ENCODE data around the gene RBM18. TPM values are rescaled to one million over a fixed set of nuclear protein-coding genes. Genes with fewer than 3 reads are reported as not detected.

The RBM18 gene
- total RNA-seq, 1 donor, result 11.2 TPM

GRCh38 chr9:122205176-122205575, 59.5 kb downstream of the RBM18 start:
- TF ChIP-seq CTCF (IDR thresholded peaks at IDR 0.05; ENCODE audit: insufficient read depth, low read depth, low read length), result no peak
- DNase-seq (ENCODE audit: low read depth), result no peak

GRCh38 chr9:122204491-122204890, 60.1 kb downstream of the RBM18 start:
- DNase-seq (ENCODE audit: low read depth), result no peak
- no peak for TF ChIP-seq CTCF (IDR thresholded peaks at IDR 0.05; ENCODE audit: insufficient read depth, low read depth, low read length)

More at GRCh38 chr9:122205176-122205575, 59.5 kb downstream of the RBM18 start:
- no peak overlapping the region for H3K4me3 ChIP-seq (ENCODE audit: low read depth, low read length)

GRCh38 chr9:122204055-122204454, 60.6 kb downstream of the RBM18 start:
- TF ChIP-seq CTCF (IDR thresholded peaks at IDR 0.05; ENCODE audit: insufficient read depth, low read depth, low read length), result no peak
- DNase-seq (ENCODE audit: low read depth), result no peak
- no peak overlapping the region for H3K4me3 ChIP-seq (ENCODE audit: low read depth, low read length)

More at GRCh38 chr9:122204491-122204890, 60.1 kb downstream of the RBM18 start:
- H3K4me3 ChIP-seq (ENCODE audit: low read depth, low read length), result no peak overlapping the region

GRCh38 chr9:122202111-122202510, 62.5 kb downstream of the RBM18 start:
- TF ChIP-seq CTCF (IDR thresholded peaks at IDR 0.05; ENCODE audit: insufficient read depth, low read depth, low read length), result no peak
- H3K4me3 ChIP-seq (ENCODE audit: low read depth, low read length), result no peak overlapping the region
- DNase-seq (ENCODE audit: low read depth), result no peak

- TF ChIP-seq CTCF (IDR thresholded peaks at IDR 0.05; ENCODE audit: insufficient read depth, low read depth, low read length), result no peak
- no peak overlapping the region for H3K4me3 ChIP-seq (ENCODE audit: low read depth, low read length)
- no peak for DNase-seq (ENCODE audit: low read depth)
These were observed 63.0 kb downstream of the RBM18 start for GRCh38 chr9:122201641-122202040.

GRCh38 chr9:122200960-122201595, 63.6 kb downstream of the RBM18 start:
- TF ChIP-seq CTCF (IDR thresholded peaks at IDR 0.05; ENCODE audit: insufficient read depth, low read depth, low read length), result no peak
- no peak for DNase-seq (ENCODE audit: low read depth)
- H3K4me3 ChIP-seq (ENCODE audit: low read depth, low read length), result no peak overlapping the region

GRCh38 chr9:122197882-122198281, 66.8 kb downstream of the RBM18 start:
- no peak for DNase-seq (ENCODE audit: low read depth)

More at GRCh38 chr9:122197882-122198281, 66.8 kb downstream of the RBM18 start:
- no peak overlapping the region for H3K4me3 ChIP-seq (ENCODE audit: low read depth, low read length)
- no peak for TF ChIP-seq CTCF (IDR thresholded peaks at IDR 0.05; ENCODE audit: insufficient read depth, low read depth, low read length)

Data from fibroblast of villous mesenchyme (primary cell).